ENCODE results near the gene OR5A1. TPM values are rescaled to one million over a fixed set of nuclear protein-coding genes. Genes with fewer than 3 reads are reported as not detected.

Gene OR5A1
- total RNA-seq: not detected in 2 replicates

GRCh38 chr11:59436169-59436568 lies at the start of gene OR5A1:
TSS of gene OR5A1 (plus strand) at chr11:59436469. CDS start at chr11:59443169, 6,700 bp downstream.

DNA sequence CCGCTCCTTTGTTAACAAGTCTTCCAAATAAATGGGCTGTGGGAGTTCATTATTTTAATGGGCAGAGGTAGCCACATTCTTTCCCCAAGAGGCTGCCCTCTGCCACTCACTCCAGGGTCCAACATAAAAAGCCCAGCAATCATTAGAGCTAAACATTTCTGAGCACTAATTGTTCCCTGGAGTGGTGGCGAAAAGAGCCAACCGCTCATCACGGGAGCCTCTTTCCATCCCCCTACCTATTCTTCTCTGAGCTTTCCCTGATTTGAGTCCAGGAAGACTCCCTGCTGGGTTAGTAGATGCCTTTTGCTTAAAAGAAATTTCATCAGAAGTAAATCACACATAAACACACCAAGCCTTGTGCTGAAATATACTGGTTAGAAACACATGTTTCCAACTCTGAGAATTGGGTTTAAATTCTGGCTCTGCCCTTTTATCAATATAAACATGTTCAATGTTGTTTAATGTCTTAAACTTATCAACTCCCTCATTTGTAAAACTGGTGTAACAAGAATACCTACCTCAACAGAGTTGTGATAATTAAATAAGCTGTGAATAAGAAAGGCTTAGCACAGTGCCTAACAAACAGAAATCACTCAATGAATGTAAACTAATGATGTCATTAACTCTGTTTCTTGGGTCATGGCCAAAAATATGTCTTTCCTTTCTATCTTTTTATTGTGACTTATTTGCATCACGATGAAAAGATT lies 9.8 kb upstream of the OR5A1 start, which contains the start of gene OR5A2:
Gene OR5A2 (minus strand): TSS at position 53 of the 707 bp plus-strand sequence. CDS start 3,460 bp downstream, outside the sequence.

GRCh38 chr11:59456661-59457060 lies 20.4 kb downstream of the OR5A1 start, which contains the start of gene OR4D6:
TSS of gene OR4D6 (plus strand) at chr11:59456961. CDS start at chr11:59456961, 0 bp downstream.

GRCh38 chr11:59473015-59473414 lies 36.7 kb downstream of the OR5A1 start, which contains the start of gene OR4D10:
TSS of gene OR4D10 (plus strand) at chr11:59473315. CDS start at chr11:59477430, 4,115 bp downstream.

Other genes with a start within 250 kb of the OR5A1 start
- gene MPEG1, start 223.5 kb upstream of the OR5A1 start, total RNA-seq: not detected in 2 replicates
- gene OR5AN1, start 77.6 kb upstream of the OR5A1 start, total RNA-seq: not detected in 2 replicates
- gene OR5A2, start 10.1 kb upstream of the OR5A1 start, total RNA-seq: not detected in 2 replicates
- not detected in 2 replicates for gene OR4D6, start 20.5 kb downstream of the OR5A1 start, total RNA-seq
- not detected in 2 replicates for gene OR4D10, start 36.8 kb downstream of the OR5A1 start, total RNA-seq
- gene OR4D11, start 67.1 kb downstream of the OR5A1 start, total RNA-seq: not detected in 2 replicates
- gene OR4D9, start 75.1 kb downstream of the OR5A1 start, total RNA-seq: not detected in 2 replicates
- 16.5 and 22.4 TPM in 2 replicates for gene OSBP, start 179.3 kb downstream of the OR5A1 start, total RNA-seq
- gene PATL1, start 232.6 kb downstream of the OR5A1 start, total RNA-seq: 12.7 and 13.9 TPM in 2 replicates